Psoas muscle (tissue), 8 donors: ENCODE results near the gene MED25. TPM values are rescaled to one million over a fixed set of nuclear protein-coding genes. Genes with fewer than 3 reads are reported as not detected.

Source experiments
- ATAC-seq, 4 donors: fragments of 200-7000 bp; cut with Tn5 transposase; one replicate each; pipeline ENCODE4 v1.9.1; 2020; ENCODE audit warnings: moderate library complexity in 3 of 4, mild to moderate bottlenecking in 2 of 4
- DNase-seq, 2 donors: peaks; one replicate each; pipeline ENCODE4 v3.0.0-alpha.2; 2020
- H3K27ac ChIP-seq: fragments of 200-600 bp; one replicate; pipeline ENCODE4 v1.8.0; 2022
- H3K27me3 ChIP-seq, 3 donors: fragments of 200-600 bp in 1 of 3; one replicate each; pipeline versions ENCODE4 v1.6.1 to v1.8.0; 2013 to 2022; ENCODE audit warnings: low read length in 2 of 3, mild to moderate bottlenecking in 2 of 3, moderate library complexity in 1 of 3; ENCODE audit not compliant: insufficient read depth in 3 of 3
- H3K36me3 ChIP-seq, 2 donors: fragments of 200-600 bp in 1 of 2; one replicate each; pipeline versions ENCODE4 v1.6.1 to v1.8.0; 2013 to 2022; ENCODE audit warnings: low read depth in 1 of 2, mild to moderate bottlenecking in 1 of 2, moderate library complexity in 1 of 2; ENCODE audit not compliant: insufficient read depth in 1 of 2
- H3K4me1 ChIP-seq: fragments of 200-600 bp; one replicate; pipeline ENCODE4 v1.8.0; 2022
- H3K4me3 ChIP-seq: fragments of 200-600 bp; one replicate; pipeline ENCODE4 v1.8.0; 2022; ENCODE audit warnings: mild to moderate bottlenecking
- H3K9me3 ChIP-seq: fragments of 200-600 bp; one replicate; pipeline ENCODE4 v1.8.0; 2022
- WGBS, 3 donors: extraction: QIAGEN DNeasy Blood & Tissue Kit; methylation state at CpG; one replicate each; pipeline versions ENCODE4 v1.1.6 to v1.1.7; 2013; 5-methylcytosine and 5-hydroxymethylcytosine counted together
- intact Hi-C, 2 donors: fragments of 100-400 bp; cut with DNase I; formaldehyde crosslinking; loops; one replicate each; pipeline versions ENCODE4 v1.11.0 to v1.14.2; 2022
- polyA plus RNA-seq, 3 donors: library from polyadenylated mRNA; stranded (reverse); fragments of 200-250 nt; gene quantifications; one replicate each; pipeline ENCODE4 v1.2.3, GENCODE V29; 2013
- total RNA-seq, 4 donors: library from RNA; stranded (reverse); fragmentation: NEBNext Ultra II Directional in 2 of 4; extraction: Animal tissue kit (Norgen Biotek cat#: 25700) in 2 of 4; gene quantifications; one replicate each; pipeline versions ENCODE4 v1.2.1 to v1.2.4, GENCODE V29; 2021 to 2023
- TF ChIP-seq, protein P1 (sequence below): fragments of 200-600 bp; IDR thresholded peaks from one replicate; pipeline ENCODE4 v1.8.0; 2022; ENCODE audit warnings: antibody characterized with exemption
- donor health status: healthy with polysubstance abuse.
- donor health status: DM: no; HTN: no; CAD: no; lungs with moderate emphysema.
- donor health status: Bipolar disorder and iron deficiency.
- donor health status: healthy.
- donor health status: DM: yes; HTN: yes; CAD: no.
- donor health status: DM: no; HTN: no; CAD: no.
- donor health status: DM: no; HTN: no; CAD: no.
- donor health status: DM: yes; HTN: yes; CAD: no.

The MED25 gene
- total and polyA plus RNA-seq, 7 donors, result 24.5 to 125 (median 76.8) TPM

DNA sequence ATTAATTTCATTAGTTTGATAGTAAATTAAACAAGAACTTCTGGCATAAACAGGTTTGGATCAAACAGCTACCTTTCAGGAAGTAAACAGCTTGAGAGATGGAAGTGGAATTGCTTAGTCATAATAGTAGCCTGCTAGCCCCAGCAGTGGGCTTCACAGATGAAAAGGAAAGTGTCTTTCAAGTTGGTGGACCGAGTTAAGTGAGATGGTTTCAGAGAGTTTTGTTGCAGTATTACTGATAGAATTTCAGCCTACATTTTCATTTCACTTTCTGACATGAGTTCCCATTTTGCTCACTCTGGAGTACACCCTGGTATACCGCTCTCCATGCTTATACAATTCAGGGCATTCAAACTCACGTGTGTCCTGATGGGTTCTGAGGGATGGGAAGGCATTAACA lies 30.8 kb downstream of the MED25 start:
- ATAC-seq (no peak), DNase-seq (no peak)
- no peaks in the 10 kb centered on the region for H3K27me3 ChIP-seq
- no peaks in the 10 kb centered on the region for H3K9me3 ChIP-seq
- no peak overlapping the region for H3K4me3 ChIP-seq
- WGBS, 3 donors, result 88 to 95% (median 88%) methylated on average over 3 of the region's 3 CpGs
- TF ChIP-seq, protein P1, sequence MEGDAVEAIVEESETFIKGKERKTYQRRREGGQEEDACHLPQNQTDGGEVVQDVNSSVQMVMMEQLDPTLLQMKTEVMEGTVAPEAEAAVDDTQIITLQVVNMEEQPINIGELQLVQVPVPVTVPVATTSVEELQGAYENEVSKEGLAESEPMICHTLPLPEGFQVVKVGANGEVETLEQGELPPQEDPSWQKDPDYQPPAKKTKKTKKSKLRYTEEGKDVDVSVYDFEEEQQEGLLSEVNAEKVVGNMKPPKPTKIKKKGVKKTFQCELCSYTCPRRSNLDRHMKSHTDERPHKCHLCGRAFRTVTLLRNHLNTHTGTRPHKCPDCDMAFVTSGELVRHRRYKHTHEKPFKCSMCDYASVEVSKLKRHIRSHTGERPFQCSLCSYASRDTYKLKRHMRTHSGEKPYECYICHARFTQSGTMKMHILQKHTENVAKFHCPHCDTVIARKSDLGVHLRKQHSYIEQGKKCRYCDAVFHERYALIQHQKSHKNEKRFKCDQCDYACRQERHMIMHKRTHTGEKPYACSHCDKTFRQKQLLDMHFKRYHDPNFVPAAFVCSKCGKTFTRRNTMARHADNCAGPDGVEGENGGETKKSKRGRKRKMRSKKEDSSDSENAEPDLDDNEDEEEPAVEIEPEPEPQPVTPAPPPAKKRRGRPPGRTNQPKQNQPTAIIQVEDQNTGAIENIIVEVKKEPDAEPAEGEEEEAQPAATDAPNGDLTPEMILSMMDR, result no peak
- intact Hi-C loops, result no loop called here
- H3K4me1 ChIP-seq, result peaks cover 43% of the 10 kb centered on the region
- no peaks in the 10 kb centered on the region for H3K36me3 ChIP-seq
- peak overlapping the region; percentile 100 for H3K27ac ChIP-seq

DNA sequence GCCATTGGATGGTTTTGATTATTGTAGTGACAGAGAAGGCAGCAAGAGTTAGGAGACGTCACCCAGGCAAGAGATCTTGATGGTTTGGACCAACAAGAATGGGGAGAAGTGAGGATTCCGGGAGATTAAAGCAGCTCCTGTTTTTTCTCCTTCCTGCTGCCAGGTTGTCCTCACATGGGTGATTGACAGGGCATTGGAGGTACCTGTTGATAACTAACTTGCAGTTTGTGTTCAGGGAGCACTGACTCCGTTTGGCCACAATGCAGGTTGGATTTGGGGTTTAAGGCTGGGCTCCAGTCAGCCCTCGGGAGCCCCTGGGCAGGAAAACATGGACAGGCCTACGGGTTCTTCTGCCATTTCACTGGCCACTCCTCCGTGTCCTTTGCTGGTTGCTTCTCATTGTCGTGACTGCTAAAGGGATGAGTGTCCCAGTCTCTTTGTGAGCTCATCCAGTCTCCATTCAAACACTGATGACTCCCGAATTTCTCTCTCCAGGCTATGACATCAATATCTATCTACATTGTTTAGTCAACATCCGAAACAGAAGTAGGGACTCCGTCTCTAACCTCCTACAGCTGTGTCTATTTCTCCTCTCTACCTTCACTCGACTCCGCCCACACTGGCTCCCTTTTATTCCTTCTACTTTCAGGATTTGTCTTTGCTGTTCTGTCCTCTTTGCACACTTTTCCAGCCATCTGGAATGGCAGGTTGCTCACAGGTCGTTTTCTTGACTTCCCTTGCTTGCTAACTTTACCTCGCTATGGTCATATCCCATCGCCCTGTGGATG lies 31.5 kb downstream of the MED25 start:
- Histone ChIP-seq H3K9me3 (no peaks in the 10 kb centered on the region), H3K27ac (peak overlapping the region; percentile 100), H3K4me3 (peak overlapping the region; percentile 96), H3K27me3 (no peaks in the 10 kb centered on the region), H3K4me1 (peaks cover 39% of the 10 kb centered on the region), H3K36me3 (peaks cover 0 to 5% of the 10 kb centered on the region in 2 donors)
- TF ChIP-seq, protein P1, result no peak
- no peak for DNase-seq
- WGBS, 3 donors, result 81 to 90% (median 84%) methylated on average over 15 of the region's 15 CpGs
- ATAC-seq, result peak in 1 of 4 donors; percentile 5
- intact Hi-C loops, result loop anchor here in 1 of 2 donors (5.0 kb wide), 1 partner anchor 32 kb away; the partner anchor contains the start of gene MED25

- ATAC-seq (peak; percentile 1 to 14 (median 4)), DNase-seq (no peak)
- H3K36me3 ChIP-seq, result peaks cover 0 to 10% of the 10 kb centered on the region in 2 donors
- 49 to 56% (median 51%) methylated on average over 12 of the region's 12 CpGs for WGBS, 3 donors
- H3K27ac ChIP-seq, result peak overlapping the region; percentile 100
- peaks cover 34% of the 10 kb centered on the region for H3K4me1 ChIP-seq
- H3K27me3 ChIP-seq, result no peaks in the 10 kb centered on the region
- TF ChIP-seq, protein P1, result no peak
- intact Hi-C loops, result loop anchor here in 1 of 2 donors (5.0 kb wide), 1 partner anchor 33 kb away; the partner anchor contains the start of gene MED25
- H3K4me3 ChIP-seq, result peak overlapping the region; percentile 96
- no peaks in the 10 kb centered on the region for H3K9me3 ChIP-seq
Observed at GRCh38 chr19:49850221-49850486, 32.1 kb downstream of the MED25 start.

GRCh38 chr19:49850487-49851342 lies 32.6 kb downstream of the MED25 start, which contains the start of gene PTOV1:
Gene PTOV1 (plus strand): TSS chr19:49851159.
- H3K27ac ChIP-seq, result peak within 1 kb of the TSS; percentile 100
- intact Hi-C loops, result loop anchor here in 1 of 2 donors (5.0 kb wide), 1 partner anchor 33 kb away; the partner anchor contains the start of gene MED25
- DNase-seq, result peak; percentile 91 to 97
- WGBS, 3 donors, result 0 to 2% (median 1%) methylated on average over 55 to 98 of the region's 98 CpGs
- peak within 1 kb of the TSS; percentile 96 for H3K4me3 ChIP-seq
- H3K9me3 ChIP-seq, result no peaks in the 10 kb centered on the region
- peaks cover 0 to 16% of the 10 kb centered on the region in 2 donors for H3K36me3 ChIP-seq
- TF ChIP-seq, protein P1, result no peak
- ATAC-seq, result peak; percentile 92 to 96 (median 94)
- peaks cover 28% of the 10 kb centered on the region for H3K4me1 ChIP-seq
- no peaks in the 10 kb centered on the region for H3K27me3 ChIP-seq
